Chondrocyte (in vitro differentiated cells): ENCODE results near the gene LRRC4C. TPM values are rescaled to one million over a fixed set of nuclear protein-coding genes. Genes with fewer than 3 reads are reported as not detected.

Experiments
- DNase-seq: peaks from one replicate; pipeline ENCODE4 v3.0.0; 2021; ENCODE audit warnings: mixed read lengths, low spot score
- H3K27ac Mint-ChIP-seq: one replicate; pipeline ENCODE4 v1.8.0; 2021; ENCODE audit warnings: mild to moderate bottlenecking, moderate library complexity, mixed read lengths; ENCODE audit not compliant: unreplicated experiment
- H3K27me3 Mint-ChIP-seq: 2 replicates; pipeline ENCODE4 v1.8.0; 2021; ENCODE audit warnings: low read depth, mixed read lengths
- H3K36me3 Mint-ChIP-seq: 2 replicates; pipeline ENCODE4 v1.8.0; 2021; ENCODE audit warnings: low read depth, mixed read lengths
- H3K4me1 Mint-ChIP-seq: 2 replicates; pipeline ENCODE4 v1.8.0; 2021; ENCODE audit warnings: low read depth, mild to moderate bottlenecking, mixed read lengths
- H3K4me3 Mint-ChIP-seq: one replicate; pipeline ENCODE4 v1.8.0; 2021; ENCODE audit warnings: mild to moderate bottlenecking, moderate library complexity, mixed read lengths; ENCODE audit not compliant: unreplicated experiment
- H3K9me3 Mint-ChIP-seq: 2 replicates; pipeline ENCODE4 v1.8.0; 2021; ENCODE audit warnings: low read depth, mixed read lengths
- CTCF ChIP-seq: fragments of 200-600 bp; sonication (generic); IDR thresholded peaks from 2 replicates; pipeline ENCODE4 v1.5.0; 2021; ENCODE audit warnings: antibody characterized with exemption, mild to moderate bottlenecking, moderate library complexity
- total RNA-seq: library from RNA; stranded (reverse); gene quantifications from 3 replicates; pipeline ENCODE4 v1.2.1, GENCODE V29; 2021

LRRC4C gene
- total RNA-seq, 1 donor from 2014 or later, result 0.72 TPM

- peaks cover 8% of the 10 kb centered on the region for H3K27me3 Mint-ChIP-seq
- H3K9me3 Mint-ChIP-seq, result no peaks in the 10 kb centered on the region
- H3K36me3 Mint-ChIP-seq, result no peaks in the 10 kb centered on the region
- DNase-seq, result no peak
- no peaks in the 10 kb centered on the region for H3K4me1 Mint-ChIP-seq
- no peak overlapping the region for H3K4me3 Mint-ChIP-seq
- no peak for TF ChIP-seq CTCF
- H3K27ac Mint-ChIP-seq, result no peak overlapping the region
These were observed 1235.7 kb downstream of the LRRC4C start for GRCh38 chr11:40223596-40224330.

- H3K36me3 Mint-ChIP-seq, result no peaks in the 10 kb centered on the region
- no peak for TF ChIP-seq CTCF
- H3K27me3 Mint-ChIP-seq, result peaks cover 7% of the 10 kb centered on the region
- H3K4me1 Mint-ChIP-seq, result no peaks in the 10 kb centered on the region
- no peak for DNase-seq
- H3K4me3 Mint-ChIP-seq, result no peak overlapping the region
- H3K9me3 Mint-ChIP-seq, result no peaks in the 10 kb centered on the region
- H3K27ac Mint-ChIP-seq, result no peak overlapping the region
These were observed 1240.1 kb downstream of the LRRC4C start for GRCh38 chr11:40219401-40219800.

GRCh38 chr11:40215556-40215955 lies 1243.9 kb downstream of the LRRC4C start:
- Mint-ChIP-seq H3K4me3 (no peak overlapping the region), H3K27ac (no peak overlapping the region), H3K27me3 (peaks cover 4% of the 10 kb centered on the region), H3K36me3 (no peaks in the 10 kb centered on the region), H3K9me3 (no peaks in the 10 kb centered on the region), H3K4me1 (no peaks in the 10 kb centered on the region)
- TF ChIP-seq CTCF, result no peak
- DNase-seq, result no peak

- Mint-ChIP-seq H3K27ac (no peak overlapping the region), H3K4me1 (no peaks in the 10 kb centered on the region), H3K36me3 (no peaks in the 10 kb centered on the region), H3K9me3 (peaks cover 3% of the 10 kb centered on the region), H3K4me3 (no peak overlapping the region), H3K27me3 (peaks cover 2% of the 10 kb centered on the region)
- TF ChIP-seq CTCF, result no peak
- DNase-seq, result no peak
These were observed 1252.0 kb downstream of the LRRC4C start for GRCh38 chr11:40207416-40207815.

- TF ChIP-seq CTCF, result no peak
- no peak overlapping the region for H3K27ac Mint-ChIP-seq
- H3K4me3 Mint-ChIP-seq, result no peak overlapping the region
- H3K27me3 Mint-ChIP-seq, result peaks cover 10% of the 10 kb centered on the region
- DNase-seq, result no peak
- H3K4me1 Mint-ChIP-seq, result no peaks in the 10 kb centered on the region
- no peaks in the 10 kb centered on the region for H3K36me3 Mint-ChIP-seq
- H3K9me3 Mint-ChIP-seq, result peaks cover 3% of the 10 kb centered on the region
These were observed 1255.2 kb downstream of the LRRC4C start for GRCh38 chr11:40204228-40204627.
